Stimulated activated CD8-positive, alpha-beta memory T cell treated with anti-CD3 and anti-CD28 coated beads, Interleukin-15, amount 100 ng/mL, for 24 hours (primary cell): ENCODE results near the gene RIN3.

ENCODE experiments used
- DNase-seq: peaks from one replicate; pipeline ENCODE4 v3.0.0-alpha.2; 2020; ENCODE audit warnings: low read depth

RIN3 gene

GRCh38 chr14:92575061-92575747 is 61.6 kb downstream of the RIN3 start:
- no peak for DNase-seq

- DNase-seq = no peak
These were observed 62.2 kb downstream of the RIN3 start for GRCh38 chr14:92575748-92576303.

- DNase-seq = no peak
These were observed 63.8 kb downstream of the RIN3 start for GRCh38 chr14:92577321-92577742.

GRCh38 chr14:92578511-92578910 is 64.9 kb downstream of the RIN3 start:
- no peak for DNase-seq

- DNase-seq = no peak
These were observed 65.8 kb downstream of the RIN3 start for GRCh38 chr14:92579244-92579936.

- DNase-seq = no peak
These were observed 67.6 kb downstream of the RIN3 start for GRCh38 chr14:92581206-92581605.

GRCh38 chr14:92581966-92582566 is 68.5 kb downstream of the RIN3 start:
- no peak for DNase-seq

GRCh38 chr14:92582706-92583452 is 69.3 kb downstream of the RIN3 start:
- no peak for DNase-seq

GRCh38 chr14:92584220-92584619 is 70.6 kb downstream of the RIN3 start:
- no peak for DNase-seq

- DNase-seq = no peak
These were observed 71.2 kb downstream of the RIN3 start for GRCh38 chr14:92584816-92585215.

GRCh38 chr14:92585981-92586937 is 72.7 kb downstream of the RIN3 start:
- DNase-seq = no peak

GRCh38 chr14:92586963-92587699 is 73.5 kb downstream of the RIN3 start:
- no peak for DNase-seq

GRCh38 chr14:92587700-92588085 is 74.1 kb downstream of the RIN3 start:
- no peak for DNase-seq

GRCh38 chr14:92589213-92589852 is 75.8 kb downstream of the RIN3 start:
- DNase-seq = no peak

- DNase-seq = no peak
These were observed 76.6 kb downstream of the RIN3 start for GRCh38 chr14:92590176-92590575.

GRCh38 chr14:92590941-92591340 is 77.4 kb downstream of the RIN3 start:
- no peak for DNase-seq

- no peak for DNase-seq
These were observed 77.8 kb downstream of the RIN3 start for GRCh38 chr14:92591346-92591745.

GRCh38 chr14:92595267-92595666 is 81.7 kb downstream of the RIN3 start:
- DNase-seq = no peak

- DNase-seq = no peak
These were observed 82.8 kb downstream of the RIN3 start for GRCh38 chr14:92596331-92596907.
